C4-2B (cell line): ENCODE data around the gene CYFIP2.

ENCODE experiments used
- ZFX ChIP-seq: fragments of 450-650 bp; IDR thresholded peaks from 2 replicates; pipeline ENCODE4 v1.6.1; 2017
- TF ChIP-seq, protein P1 (sequence below): fragments of 450-650 bp; conservative IDR thresholded peaks from 2 replicates; pipeline ENCODE4 v1.5.1; 2017; ENCODE audit warnings: mild to moderate bottlenecking

DNA sequence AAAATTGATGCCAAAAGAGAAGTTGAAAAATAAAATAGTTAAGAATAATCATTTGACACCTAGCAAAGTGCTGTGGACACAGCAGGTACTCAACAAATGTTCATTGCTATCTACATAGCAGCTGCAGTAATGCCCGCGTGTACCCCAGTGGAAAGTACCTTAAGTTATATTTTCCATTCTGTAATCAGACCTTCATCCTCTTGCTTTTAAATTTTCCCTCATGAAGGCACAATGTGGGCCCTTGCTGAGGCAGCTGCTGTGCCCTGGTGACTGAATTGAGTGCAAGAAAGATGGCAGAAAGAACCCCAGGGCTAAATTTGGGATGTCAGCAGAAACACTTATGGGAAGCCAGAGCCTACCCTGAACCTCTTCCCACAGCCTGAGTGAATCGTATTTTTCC lies 65.9 kb downstream of the CYFIP2 start:
- TF ChIP-seq, protein P1, sequence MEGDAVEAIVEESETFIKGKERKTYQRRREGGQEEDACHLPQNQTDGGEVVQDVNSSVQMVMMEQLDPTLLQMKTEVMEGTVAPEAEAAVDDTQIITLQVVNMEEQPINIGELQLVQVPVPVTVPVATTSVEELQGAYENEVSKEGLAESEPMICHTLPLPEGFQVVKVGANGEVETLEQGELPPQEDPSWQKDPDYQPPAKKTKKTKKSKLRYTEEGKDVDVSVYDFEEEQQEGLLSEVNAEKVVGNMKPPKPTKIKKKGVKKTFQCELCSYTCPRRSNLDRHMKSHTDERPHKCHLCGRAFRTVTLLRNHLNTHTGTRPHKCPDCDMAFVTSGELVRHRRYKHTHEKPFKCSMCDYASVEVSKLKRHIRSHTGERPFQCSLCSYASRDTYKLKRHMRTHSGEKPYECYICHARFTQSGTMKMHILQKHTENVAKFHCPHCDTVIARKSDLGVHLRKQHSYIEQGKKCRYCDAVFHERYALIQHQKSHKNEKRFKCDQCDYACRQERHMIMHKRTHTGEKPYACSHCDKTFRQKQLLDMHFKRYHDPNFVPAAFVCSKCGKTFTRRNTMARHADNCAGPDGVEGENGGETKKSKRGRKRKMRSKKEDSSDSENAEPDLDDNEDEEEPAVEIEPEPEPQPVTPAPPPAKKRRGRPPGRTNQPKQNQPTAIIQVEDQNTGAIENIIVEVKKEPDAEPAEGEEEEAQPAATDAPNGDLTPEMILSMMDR: no peak
- no peak for TF ChIP-seq ZFX
